ENCODE data around the gene NFKBIA. TPM values are rescaled to one million over a fixed set of nuclear protein-coding genes. Genes with fewer than 3 reads are reported as not detected.

Gene NFKBIA
- total RNA-seq, 1 experiment from 2014 or later = 29.3 TPM

GRCh38 chr14:35367056-35367372 lies 37.5 kb downstream of the NFKBIA start:
- ATAC-seq = no peak
- no peak for TF ChIP-seq IRF2 (CRISPR knock-in tag; IDR thresholded peaks at IDR 0.05; ENCODE audit: borderline replicate concordance, low read depth)
- no peak for TF ChIP-seq KAT7 (CRISPR knock-in tag; IDR thresholded peaks at IDR 0.05; ENCODE audit: borderline replicate concordance)
- TF ChIP-seq PREB (CRISPR knock-in tag; IDR thresholded peaks at IDR 0.05; ENCODE audit: borderline replicate concordance) = no peak
- TF ChIP-seq NFATC4 (CRISPR knock-in tag; IDR thresholded peaks at IDR 0.05) = no peak
- no peak for TF ChIP-seq STAT6 (CRISPR knock-in tag; conservative IDR thresholded peaks at IDR 0.05; ENCODE audit: low read depth)
- DNase-seq (ENCODE audit: low spot score) = no peak
- ChIA-PET POLR2A (interaction anchor here (1.5 kb wide), 1 partner anchor 37 kb away, joined by 10 read pairs; no protein-coding TSS in a partner anchor), CTCF (interaction anchor here (0.6 to 2.9 kb wide), 4 partner anchors 37 to 665 kb away, joined by 3 to 11 read pairs (median 6); partner anchors contain the start of gene NFKBIA)
- Mint-ChIP-seq H3K27ac (no peak overlapping the region), H3K4me3 (no peak overlapping the region), H3K9me3 (peaks cover 8% of the 10 kb centered on the region), H3K36me3 (no peaks in the 10 kb centered on the region), H3K4me1 (peaks cover 22% of the 10 kb centered on the region), H3K27me3 (ENCODE audit: low read depth) (peaks cover 4% of the 10 kb centered on the region; the same call in 1 of the 2 replicates)

- Mint-ChIP-seq H3K27ac (no peak overlapping the region), H3K27me3 (ENCODE audit: low read depth) (peaks cover 4% of the 10 kb centered on the region; the same call in 1 of the 2 replicates), H3K9me3 (peaks cover 8% of the 10 kb centered on the region), H3K4me1 (peaks cover 22% of the 10 kb centered on the region), H3K4me3 (no peak overlapping the region), H3K36me3 (no peaks in the 10 kb centered on the region)
- ChIA-PET POLR2A (no interaction called here), CTCF (no interaction called here)
- DNase-seq (ENCODE audit: low spot score) = no peak
- TF ChIP-seq, protein P1, sequence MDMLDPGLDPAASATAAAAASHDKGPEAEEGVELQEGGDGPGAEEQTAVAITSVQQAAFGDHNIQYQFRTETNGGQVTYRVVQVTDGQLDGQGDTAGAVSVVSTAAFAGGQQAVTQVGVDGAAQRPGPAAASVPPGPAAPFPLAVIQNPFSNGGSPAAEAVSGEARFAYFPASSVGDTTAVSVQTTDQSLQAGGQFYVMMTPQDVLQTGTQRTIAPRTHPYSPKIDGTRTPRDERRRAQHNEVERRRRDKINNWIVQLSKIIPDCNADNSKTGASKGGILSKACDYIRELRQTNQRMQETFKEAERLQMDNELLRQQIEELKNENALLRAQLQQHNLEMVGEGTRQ (CRISPR knock-in tag; IDR thresholded peaks at IDR 0.05) = no peak
- TF ChIP-seq SP1 (CRISPR knock-in tag; conservative IDR thresholded peaks at IDR 0.05) = no peak
- TF ChIP-seq ZNF532 (CRISPR knock-in tag; IDR thresholded peaks at IDR 0.05; ENCODE audit: borderline replicate concordance) = no peak
- no peak for TF ChIP-seq TP53 (CRISPR knock-in tag; IDR thresholded peaks at IDR 0.05)
- no peak for TF ChIP-seq JUN (CRISPR knock-in tag; IDR thresholded peaks at IDR 0.05)
- no peak for ATAC-seq
These were observed 38.0 kb downstream of the NFKBIA start for GRCh38 chr14:35366521-35366976.

DNA sequence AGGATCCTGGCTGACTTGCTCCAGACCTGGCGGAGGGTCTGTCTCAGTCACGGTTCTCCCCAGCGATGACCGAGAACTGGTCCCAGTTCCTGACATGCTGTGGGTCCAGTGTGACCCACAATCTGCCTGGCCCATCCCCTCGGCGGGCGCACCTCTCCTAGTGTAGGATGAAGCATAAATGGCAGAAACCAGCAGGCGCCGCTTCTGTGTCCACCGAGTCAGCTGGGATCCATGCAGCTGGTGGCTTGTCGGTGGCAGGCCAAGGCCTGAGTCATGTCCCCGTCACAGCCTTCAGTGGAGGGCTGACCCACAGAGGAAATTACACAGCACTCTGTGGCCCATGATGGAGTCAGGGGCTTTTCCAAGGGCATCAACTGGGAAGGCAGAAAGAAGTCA lies 38.5 kb downstream of the NFKBIA start:
- H3K27ac Mint-ChIP-seq = no peak overlapping the region
- ATAC-seq (no peak), DNase-seq (ENCODE audit: low spot score) (no peak)
- H3K4me3 Mint-ChIP-seq = no peak overlapping the region
- H3K36me3 Mint-ChIP-seq = no peaks in the 10 kb centered on the region
- peaks cover 22% of the 10 kb centered on the region for H3K4me1 Mint-ChIP-seq
- peaks cover 5% of the 10 kb centered on the region for H3K9me3 Mint-ChIP-seq
- ChIA-PET CTCF (interaction anchor here (1.2 kb wide), 1 partner anchor 38 kb away, joined by 4 read pairs; the partner anchor contains the start of gene NFKBIA), POLR2A (no interaction called here)
- peaks cover under 1% of the 10 kb centered on the region; the same call in 1 of the 2 replicates for H3K27me3 Mint-ChIP-seq (ENCODE audit: low read depth)
- TF ChIP-seq SMAD4 (CRISPR knock-in tag; IDR thresholded peaks at IDR 0.05) = no peak
- no peak for TF ChIP-seq ZNF219 (CRISPR knock-in tag; IDR thresholded peaks at IDR 0.05; ENCODE audit: borderline replicate concordance)
- TF ChIP-seq CREM (CRISPR knock-in tag; IDR thresholded peaks at IDR 0.05) = no peak
- TF ChIP-seq ATF1 (CRISPR knock-in tag; IDR thresholded peaks at IDR 0.05) = no peak
- no peak for TF ChIP-seq ZNF232 (CRISPR knock-in tag; IDR thresholded peaks at IDR 0.05)
- no peak for TF ChIP-seq ZBTB43 (CRISPR knock-in tag; IDR thresholded peaks at IDR 0.05)
- TF ChIP-seq, protein P1 (CRISPR knock-in tag; IDR thresholded peaks at IDR 0.05) = no peak
- TF ChIP-seq ZSCAN18 (CRISPR knock-in tag; IDR thresholded peaks at IDR 0.05) = no peak
- TF ChIP-seq MAX (CRISPR knock-in tag; IDR thresholded peaks at IDR 0.05) = no peak
